Measurements from ENCODE around the gene MSX2.

The MSX2 gene

DNA sequence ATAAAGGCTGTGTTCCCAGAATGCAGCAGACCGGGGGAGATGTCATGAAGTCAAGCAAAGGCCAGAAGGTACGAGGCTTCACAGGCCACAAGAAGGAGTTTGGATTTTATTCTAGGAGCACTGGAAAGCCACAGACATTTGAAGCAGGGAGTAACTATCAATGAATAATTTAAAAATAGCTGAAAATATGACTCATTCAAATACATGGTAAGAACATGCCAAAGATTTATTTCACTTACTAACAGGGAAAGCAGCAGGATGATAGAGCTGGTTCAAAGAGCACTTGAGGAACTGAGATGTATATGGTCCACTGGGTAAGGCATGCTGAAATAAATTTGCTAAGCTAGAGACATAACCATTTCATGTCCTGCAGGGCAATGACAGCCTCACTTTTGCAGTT, 53.2 kb downstream of the MSX2 start:
- DNase-seq = no peak

Data from NCI-H1048 (cell line).